ENCODE measurements around the gene MTHFSD. TPM values are rescaled to one million over a fixed set of nuclear protein-coding genes. Genes with fewer than 3 reads are reported as not detected.
A peak's percentile ranks its signal among the peaks of the same experiment; 100 is the strongest.

The MTHFSD gene
- total RNA-seq, 1 donor from 2014 or later: 15.7 TPM

DNA sequence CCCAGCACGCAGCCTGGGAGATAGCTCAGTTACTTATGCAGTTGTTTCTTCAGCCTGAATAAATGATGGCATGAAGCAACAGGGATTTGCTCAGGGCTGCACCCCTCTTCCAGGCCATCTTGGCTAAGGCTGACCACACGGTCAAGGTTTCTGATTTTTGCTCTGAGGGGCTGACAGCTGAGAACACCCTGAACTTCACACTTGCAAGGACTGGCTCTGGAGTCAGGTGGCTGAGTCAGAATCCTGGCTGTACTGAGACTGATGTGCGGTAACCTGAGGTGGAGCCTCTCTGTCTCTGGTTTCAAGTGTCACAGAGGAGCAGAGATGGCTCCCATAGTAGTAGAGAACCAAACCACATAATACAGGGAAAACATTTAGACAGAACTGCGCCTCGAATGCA, 4.8 kb downstream of the MTHFSD start:
- no peak for DNase-seq

DNA sequence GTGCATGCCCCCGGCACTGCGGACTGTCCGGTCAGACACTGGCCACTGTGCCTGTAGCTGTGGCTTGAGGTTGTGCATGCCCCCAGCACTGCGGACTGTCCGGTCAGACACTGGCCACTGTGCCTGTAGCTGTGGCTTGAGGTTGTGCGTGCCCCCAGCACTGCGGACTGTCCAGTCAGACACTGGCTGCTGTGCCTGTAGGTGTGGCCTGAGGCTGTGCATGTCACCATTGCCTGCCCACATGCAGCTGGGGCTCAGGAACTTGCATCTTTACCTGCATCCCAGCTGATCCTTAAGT, 5.2 kb downstream of the MTHFSD start:
- DNase-seq: no peak

DNA sequence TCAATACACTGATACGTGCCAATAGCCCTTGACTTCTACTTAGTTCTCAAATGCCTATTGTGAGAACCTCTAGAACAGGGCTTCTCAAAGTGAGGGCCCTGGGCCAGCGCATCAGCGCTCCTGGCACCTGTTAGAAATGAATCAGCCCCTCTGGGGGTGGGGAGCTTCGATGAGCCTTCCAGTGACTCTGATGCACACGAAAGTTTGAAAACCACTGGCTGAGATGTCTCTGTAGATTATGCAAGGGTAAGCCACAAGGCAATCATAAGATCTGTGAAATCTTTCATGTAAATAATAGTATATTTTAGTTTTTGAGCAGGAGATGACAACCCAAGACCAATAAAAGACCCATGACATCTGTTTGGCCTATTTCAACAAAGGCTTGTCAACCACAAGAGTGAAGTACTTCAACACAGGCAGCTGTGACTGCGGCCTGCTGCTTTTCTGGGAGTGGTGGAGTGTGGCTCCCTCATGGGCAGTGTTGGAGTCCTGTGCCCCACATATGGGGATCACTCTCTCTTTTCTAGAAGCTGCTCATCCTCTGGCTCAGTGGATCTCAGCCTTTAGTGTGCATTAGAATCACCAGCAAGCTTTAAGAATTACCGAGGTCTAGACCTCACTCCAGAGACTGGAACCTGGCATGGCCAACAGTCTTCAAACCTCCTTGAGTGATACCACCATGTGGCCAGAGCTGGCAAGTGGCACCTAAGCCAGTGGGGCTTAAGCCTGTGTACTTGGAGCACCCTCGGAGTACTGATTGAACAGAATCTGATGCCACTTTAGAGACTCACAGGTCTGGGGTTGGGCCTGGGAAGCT, 5.8 kb downstream of the MTHFSD start:
- DNase-seq: no peak

DNA sequence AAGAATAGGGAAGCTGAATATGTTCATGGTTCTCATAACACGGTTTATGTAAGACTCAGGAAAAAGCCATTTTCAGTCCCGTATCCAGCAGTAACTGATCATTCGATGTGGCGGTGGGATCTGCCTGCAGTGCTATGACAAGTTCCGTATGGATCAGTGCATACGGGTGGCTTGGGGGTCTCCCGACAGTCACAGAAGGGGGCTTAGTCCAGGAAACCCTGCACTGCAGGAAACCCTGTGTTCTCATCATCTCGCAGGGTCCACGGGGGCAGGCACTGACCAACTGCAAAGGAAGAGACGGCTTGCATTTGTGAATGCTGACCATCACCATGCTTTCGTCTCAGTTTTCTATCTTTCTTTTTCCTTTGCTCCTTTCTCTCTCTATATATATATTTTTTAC, 7.7 kb downstream of the MTHFSD start:
- no peak for DNase-seq

DNA sequence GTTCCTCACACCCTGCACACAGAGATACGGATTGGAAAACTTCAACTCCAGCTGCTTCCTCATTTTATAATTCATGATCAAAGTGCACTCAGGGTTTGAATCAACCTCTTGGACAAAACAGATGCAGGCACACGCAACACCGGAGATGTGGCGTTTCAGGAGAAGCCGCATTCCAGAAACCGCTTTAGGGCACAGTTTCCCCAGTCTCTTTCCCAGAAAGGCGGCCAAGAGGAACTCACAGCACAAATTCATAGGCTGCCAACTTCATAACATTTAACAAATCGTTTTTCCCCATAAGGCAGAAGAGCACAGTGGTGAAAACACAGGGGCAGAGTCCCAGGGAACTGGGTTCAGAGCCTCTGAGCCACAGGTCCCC, 8.4 kb downstream of the MTHFSD start:
- no peak for DNase-seq

DNA sequence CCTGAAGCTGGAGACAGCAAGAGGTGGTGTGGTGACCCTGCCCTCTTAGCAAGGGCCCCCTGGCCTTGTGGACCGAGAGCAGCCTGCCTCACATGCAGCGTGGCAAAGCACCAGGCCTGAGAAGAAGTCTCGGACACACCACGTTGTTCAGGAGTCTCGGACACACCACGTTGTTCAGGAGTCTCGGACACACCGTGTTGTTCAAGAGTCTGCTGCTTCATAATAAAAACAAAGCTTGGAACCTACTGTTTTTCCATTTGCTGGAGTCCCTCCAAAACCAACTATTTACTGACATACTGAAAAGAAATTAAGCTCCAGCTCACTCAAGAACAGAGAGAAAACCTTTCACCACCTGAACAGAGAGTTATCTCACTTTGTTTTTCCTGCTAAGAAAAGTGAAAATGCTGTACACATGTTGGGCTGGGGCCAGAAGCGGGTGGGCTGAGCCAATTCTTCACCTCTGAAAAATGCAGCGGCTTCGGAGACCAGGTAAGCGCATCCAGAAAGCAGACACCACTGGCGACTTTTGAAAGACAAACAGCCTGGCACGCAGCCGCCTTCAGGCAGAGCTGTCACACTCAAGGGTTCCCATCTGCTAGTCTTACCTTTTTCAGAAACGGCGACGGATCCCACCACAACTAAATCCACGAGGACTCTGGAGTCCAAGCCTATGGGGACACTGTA, 8.9 kb downstream of the MTHFSD start:
- DNase-seq: peak; percentile 50

DNA sequence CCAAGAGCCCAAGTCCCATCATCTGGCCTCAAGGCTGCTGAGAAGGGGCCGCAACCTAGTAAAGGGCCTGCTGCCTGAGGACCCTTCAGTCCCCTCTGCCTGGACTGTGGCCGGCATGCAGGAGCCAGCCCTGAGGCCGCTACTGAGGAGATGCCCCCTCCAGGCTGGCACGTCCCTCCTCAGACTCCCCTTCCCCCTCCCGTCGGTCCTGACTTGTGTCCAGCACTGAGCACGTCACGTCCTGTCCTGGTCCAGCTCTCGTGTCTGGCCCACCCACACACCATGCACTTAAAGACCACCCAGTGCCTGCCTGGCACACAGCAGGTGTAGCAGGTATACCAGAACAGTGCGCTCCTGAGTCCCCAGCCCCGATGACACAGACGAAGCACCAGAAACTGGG, 9.6 kb downstream of the MTHFSD start:
- DNase-seq: no peak

DNA sequence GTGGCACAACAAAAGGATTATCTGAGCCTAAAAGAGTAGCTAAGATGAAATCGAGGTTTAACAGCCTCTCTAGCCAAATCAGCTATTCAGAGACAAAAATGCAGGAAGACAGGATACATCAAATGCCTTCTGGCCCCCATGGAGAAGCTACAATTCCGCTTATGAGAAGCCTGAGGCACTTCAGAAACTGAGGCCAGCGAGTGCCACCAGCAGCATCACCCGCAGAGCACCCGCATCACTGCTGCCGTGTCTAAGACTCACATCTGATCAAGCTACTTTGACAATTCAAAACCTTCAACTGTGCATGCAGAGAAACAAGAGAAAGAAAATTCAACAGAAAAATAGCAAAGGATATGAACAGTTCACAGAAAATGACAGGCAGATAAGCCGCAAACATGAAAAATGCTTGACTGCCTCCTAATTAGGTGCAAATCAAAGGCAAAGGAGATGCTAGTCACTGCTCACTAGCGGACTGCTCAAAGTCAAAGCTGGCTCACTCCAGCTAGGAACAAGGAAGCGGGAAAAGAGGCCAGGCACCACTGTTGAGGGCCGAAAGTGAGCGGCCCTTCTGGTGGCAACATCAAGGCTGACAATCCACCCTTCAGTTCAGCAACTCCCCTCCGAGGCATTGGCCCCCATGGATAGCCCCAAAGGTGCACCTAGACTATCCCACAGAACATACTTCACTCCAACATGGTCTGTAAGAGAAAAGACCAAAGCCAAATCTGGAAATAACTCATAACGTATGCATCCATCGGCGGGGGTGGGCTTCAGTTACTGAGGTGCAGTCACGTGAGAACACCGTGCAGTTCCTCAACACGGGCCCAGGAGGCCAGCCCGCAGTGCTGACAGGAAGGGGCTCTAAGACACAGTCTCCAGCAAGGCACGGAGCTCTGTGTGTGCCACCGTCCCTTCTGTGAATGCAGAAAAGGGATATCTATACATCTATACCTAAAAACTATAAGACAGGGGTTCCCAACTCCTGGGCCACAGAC, 12.0 kb downstream of the MTHFSD start:
- DNase-seq: no peak

DNA sequence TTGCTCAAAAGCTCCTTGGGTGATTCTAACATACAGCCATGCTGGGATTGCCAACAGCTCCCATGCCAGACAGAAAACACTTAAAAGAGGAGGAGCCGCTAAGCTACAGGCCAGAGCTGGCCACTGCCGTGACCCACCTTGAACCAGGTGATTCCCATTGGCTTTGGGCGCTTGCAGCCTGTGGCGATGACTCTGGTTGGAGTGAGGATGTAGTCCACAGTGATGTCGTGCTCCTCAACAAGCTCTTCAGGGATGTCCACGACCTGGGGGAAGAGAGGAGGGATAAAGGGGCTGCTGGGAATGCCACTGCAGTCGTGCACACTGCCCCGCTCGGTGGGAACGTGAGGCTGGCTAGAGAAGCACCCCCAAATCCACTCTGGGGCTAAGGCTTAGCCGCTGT, 13.5 kb downstream of the MTHFSD start:
- no peak for DNase-seq

DNA sequence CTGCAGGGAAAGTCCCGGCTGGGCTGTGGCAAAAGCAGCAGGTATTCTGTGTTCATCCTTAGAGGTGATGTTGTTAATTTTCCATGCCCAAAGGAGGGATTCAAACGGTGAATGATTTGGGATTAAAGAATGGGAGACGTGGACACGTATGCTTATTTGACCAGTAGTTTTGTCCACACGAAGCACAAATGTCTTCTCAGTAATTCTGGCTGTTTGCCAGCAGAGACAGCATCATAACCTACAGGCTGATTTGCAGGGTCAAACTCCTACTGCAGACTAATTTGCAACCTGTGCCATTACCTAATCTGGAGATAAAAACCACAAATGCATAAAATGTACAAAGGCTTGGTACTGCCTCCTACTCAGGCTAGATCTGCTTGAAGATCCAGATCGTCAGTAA, 14.1 kb downstream of the MTHFSD start:
- no peak for DNase-seq

DNA sequence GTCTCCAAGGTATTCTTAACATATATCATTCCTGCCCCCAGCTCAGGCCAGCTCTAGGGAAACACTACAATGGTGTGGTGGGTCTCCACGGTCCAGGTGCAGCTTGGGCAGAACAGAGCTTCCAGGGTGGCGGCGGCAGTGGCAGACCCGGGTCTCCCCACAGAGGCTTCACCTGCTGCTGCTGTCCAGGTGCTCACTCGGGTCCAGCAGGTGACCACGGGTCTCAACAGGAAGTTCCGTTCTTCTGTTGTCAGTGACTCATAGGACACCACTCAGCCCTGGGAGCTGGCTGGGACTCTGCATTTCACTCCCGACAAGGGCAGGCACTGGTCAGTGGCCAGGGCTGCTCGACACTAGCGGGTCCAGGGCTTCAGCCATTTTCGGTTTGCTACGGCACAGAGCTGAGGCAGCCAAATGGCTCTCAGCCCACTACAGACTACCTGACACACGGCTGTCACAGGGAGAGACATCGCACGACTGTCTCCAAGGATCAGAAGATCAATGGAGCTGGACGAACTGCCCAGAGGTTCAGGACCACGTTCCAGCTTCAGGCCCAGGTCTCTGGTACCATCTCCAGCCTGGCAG, 16.7 kb downstream of the MTHFSD start:
- no peak for DNase-seq

DNA sequence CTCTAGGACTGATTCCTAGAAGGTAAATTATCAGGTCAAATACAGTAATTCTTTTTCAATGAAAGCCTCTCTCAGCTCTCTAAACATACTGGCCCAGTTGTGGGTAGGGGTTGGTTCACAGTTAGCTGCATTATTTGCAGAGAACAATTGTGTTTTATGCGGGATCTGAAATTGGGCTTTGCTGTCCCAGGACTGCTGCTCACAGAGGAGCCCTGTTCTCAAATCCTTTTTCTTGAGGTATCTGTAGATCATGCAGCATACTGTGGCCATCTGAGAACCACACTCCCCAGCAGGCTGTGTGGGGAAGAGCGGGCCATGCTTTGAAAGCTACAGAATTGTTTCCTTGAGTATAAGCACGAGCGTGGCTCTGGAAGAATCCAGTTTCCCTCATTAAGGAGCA, 17.5 kb downstream of the MTHFSD start:
- DNase-seq: no peak

DNA sequence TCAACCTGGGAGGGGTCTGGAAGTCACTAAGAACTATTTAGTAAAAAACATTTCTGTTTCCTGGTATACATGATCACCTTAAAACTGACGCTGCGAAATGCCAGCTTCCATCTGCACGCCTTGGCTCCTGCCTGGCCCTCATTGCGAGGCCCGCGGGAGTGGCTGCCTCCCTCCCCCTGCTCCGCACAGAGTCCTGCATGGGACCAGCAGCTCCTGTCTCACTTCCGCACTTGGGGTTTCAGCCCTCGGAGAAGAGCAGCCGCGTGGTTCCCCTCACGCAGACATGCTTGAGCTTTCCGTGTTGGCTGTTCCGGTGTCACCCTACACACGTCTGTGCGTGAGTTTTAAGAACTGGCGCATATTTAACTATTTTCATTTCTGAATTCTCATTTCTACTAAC, 18.4 kb downstream of the MTHFSD start:
- no peak for DNase-seq

DNA sequence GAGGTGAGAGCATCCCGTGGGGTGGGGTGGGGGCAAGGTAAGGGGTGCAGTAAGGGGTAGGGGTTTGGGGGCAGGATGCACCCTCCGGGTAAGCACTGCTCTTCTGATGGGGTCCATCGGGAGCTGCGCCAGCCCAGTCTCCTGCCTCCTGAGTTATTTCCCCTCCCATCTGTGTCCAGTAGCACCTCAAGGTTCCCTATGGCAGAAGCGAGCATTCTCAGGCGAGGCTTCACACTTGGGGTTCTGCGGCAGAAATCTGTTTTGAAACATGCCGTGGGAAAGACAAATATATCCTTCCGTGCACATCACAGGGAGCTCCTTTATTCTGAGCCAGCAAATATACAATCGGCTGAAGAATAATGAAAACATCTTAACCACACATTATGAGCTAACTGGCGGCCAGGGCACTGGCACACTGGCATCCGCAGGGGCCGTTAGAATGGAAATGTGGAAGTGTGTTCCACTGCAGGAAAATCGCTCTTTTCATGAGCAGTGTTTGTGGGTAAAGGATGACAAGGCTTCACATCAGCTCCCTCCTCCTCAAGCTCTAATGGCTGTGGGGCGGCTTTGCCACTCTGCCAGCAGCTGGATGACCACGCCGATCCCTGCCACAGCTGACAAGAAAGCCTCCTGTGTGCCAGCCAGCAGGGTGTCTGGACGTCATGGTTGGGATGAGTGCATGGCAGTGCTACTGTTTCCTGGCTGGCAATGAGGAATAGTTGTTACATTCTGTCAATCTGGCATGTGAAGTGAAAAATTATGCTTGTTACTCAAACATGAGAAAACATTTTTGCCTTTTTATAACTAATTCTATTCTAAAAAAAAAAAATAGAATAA, 20.0 kb downstream of the MTHFSD start:
- no peak for DNase-seq

DNA sequence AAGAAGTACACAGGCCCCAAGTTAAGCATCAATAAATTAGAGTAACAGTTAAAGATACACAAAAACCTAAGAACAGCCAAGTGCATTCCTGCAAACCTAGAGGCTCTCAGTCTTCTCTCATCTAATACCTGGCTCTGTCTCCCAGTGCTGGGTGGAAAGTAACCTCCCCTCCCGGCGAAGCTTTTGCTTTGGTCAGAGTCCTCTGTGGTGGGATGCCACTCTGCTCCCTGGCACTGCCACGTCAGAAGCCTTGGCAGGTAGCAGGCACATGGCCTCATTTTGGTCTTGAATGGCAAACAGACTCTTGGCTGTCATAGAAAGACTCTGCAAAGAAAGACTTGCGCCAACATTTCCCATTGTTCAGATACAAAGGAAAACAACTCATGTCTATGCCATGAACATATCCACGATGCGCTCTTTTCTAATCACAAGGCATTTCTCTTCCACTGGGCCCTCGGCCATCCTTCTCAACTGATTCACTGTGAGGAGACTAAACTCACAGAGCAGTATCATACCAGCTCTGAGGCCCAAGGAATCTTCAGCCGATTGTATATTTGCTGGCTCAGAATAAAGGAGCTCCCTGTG, 21.2 kb downstream of the MTHFSD start:
- no peak for DNase-seq

DNA sequence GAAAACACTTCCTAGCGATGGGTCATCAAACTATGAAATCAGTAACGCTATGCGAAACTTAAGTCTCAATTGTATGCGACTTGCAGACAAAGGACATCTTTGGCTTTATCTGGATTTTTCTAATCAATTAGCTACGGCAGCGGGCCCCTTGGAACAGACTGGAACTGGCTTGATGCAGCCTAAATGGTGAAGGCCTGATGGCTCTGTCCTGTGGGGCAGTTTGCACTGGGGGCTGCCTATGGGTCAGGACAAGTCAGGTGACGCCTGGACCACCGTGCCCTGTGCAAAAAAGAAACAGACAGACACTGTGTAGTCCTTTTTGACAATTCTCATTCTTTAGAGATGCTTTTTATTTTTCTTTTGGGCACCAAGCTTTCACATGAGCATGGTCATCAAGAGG, 22.0 kb downstream of the MTHFSD start:
- DNase-seq: no peak

DNA sequence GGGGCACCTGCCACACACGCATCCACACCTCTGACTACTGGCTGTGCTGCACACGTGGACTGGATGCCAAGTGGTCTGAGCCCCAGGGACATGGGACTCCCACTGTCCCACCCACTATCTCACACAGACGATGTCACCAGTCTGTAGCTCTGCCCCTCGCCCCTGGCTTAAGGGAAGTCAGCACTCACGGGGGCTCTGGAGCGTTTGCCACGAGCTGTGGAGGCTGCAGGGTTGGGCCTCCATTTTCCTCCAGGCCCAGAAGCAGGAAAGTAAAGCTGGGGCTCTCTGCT, 22.6 kb downstream of the MTHFSD start:
- no peak for DNase-seq

DNA sequence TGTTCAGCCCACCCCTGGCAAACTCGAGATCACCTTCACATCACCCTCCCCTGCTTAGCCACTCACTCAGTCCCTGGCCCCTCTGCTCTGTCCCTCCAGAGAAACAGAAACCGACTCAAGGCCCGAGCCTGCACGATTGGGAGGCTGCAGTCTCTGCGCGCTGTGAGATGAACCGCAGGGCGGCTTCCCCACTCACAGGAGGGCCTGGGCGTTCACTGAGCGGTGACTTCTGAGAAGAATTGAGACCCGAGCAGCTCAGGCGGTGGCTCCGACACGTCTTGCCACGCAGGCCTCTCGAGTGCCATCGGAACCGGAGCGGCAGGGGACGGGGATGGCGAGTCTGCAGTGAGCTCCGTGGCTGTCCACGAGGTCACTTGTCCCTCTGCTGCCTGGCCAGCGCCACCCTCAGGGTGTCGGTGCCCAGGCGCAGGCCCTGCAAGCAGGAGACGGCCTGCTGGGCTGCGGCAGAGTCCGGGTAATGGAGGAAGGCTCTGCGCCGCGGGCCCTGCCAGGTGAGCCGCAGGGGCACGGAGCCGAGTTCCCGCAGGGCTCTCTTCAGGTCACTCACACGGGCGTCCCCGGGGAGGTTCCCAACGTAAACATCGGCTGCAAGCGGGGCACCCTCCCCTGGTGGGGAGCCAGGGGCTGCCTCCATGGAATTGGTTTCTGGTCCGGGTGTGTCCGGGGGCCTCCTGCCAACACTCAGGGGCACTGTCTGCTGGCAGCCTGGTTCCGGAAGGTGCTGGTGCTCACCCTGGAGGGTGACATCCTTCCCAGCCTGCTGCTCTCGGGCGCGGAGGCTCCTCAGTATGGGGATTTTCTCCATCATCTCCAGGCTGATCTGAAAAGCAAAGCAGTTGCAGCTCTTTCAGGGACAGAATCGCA, 23.2 kb downstream of the MTHFSD start:
- DNase-seq: no peak

DNA sequence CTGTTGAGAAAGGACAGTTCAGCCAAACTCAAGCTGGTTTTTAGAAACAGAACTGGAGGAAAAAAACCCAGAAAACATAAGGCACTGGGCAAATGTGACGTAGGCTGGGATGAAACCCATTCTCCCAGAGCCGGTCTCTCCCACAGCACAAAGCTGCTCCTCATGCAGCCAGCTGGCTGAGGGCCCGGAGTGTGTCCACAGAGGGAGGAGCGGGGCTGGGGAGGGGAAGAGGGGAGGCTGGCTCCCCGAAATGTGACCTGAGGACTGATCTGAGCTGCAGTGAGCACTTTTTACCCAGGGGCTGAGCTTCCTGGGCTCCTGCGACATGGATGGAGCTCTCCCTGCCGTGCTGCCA, 23.9 kb downstream of the MTHFSD start:
- peak; percentile 76 for DNase-seq
